ENCODE results near the gene COQ6. TPM values are rescaled to one million over a fixed set of nuclear protein-coding genes. Genes with fewer than 3 reads are reported as not detected.
A peak's percentile ranks its signal among the peaks of the same experiment; 100 is the strongest.

Gene COQ6
- total RNA-seq (2014; rRNA removed) (33.2 and 40.3 TPM in 2 replicates), Bru-seq, nascent RNA (percentile 70 among the genes with signal in this experiment), BruChase-seq, experiment 1, labeled RNA remaining after a 6-hour chase (percentile 74 among the genes with signal in this experiment), BruChase-seq, experiment 2, labeled RNA remaining after a 2-hour chase (percentile 78 among the genes with signal in this experiment)
- long read RNA-seq, transcript COQ6-201 (12 exons, 2,118 nt) = major isoform, 56 of 130 reads
- long read RNA-seq, partial matches to known transcripts = 50 of 130 reads
- long read RNA-seq, other reads (novel, unspliced or antisense) = 21 of 130 reads

- intact Hi-C loops (cut with micrococcal nuclease) = loop anchor here (1.0 to 5.0 kb wide), 2 partner anchors 68 to 132 kb away; partner anchors contain the start of genes ALDH6A1 and LIN52
- no peaks in the 10 kb centered on the region for H3K9me3 ChIP-seq (ENCODE audit: low read length)
- CTCF ChIA-PET = interaction anchor here (0.7 kb wide), 1 partner anchor 14 kb away, joined by 3 read pairs; no protein-coding TSS in a partner anchor
These were observed at the start of gene COQ6, which contains the start of gene FAM161B for GRCh38 chr14:73949752-73950734. Gene COQ6 (plus strand): TSS chr14:73950302. CDS start chr14:73950333, 31 bp downstream. Gene FAM161B (minus strand): TSS chr14:73950094. CDS start chr14:73950026, 68 bp downstream.

DNA sequence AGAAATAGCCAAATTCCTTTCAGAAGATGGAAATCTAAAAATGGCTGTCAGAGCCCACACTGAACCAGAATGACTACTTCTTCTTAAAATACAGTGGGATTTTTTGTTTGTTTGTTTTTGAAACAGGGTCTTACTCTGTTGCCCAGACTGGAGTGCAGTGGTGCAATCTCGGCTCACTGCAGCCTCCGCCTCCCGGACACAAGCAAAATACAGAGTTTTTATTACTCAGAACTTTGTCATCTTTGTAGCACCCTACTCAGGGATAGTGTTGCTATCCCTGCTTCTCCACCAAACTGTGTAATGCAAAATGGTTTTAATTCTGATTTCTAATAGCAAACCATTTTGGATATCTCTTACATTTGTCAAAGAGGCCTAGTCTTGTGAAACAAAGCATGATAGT is 47.1 kb upstream of the COQ6 start:
- ChIA-PET POLR2A (ENCODE audit: unreplicated experiment) (no interaction called here), CTCF (no interaction called here)
- Histone ChIP-seq H3K9me3 (ENCODE audit: low read length) (no peaks in the 10 kb centered on the region), H2AFZ (ENCODE audit: low read length) (no peak overlapping the region), H3F3A (ENCODE audit: low read length, unreplicated experiment) (no peaks in the 10 kb centered on the region), H3K27me3 (ENCODE audit: low read length) (no peaks in the 10 kb centered on the region), H3K36me3 (ENCODE audit: low read depth, low read length) (peaks cover 46% of the 10 kb centered on the region), H3K4me2 (ENCODE audit: low read length) (no peak overlapping the region), H3K9ac (ENCODE audit: low read length) (no peak overlapping the region), H4K20me1 (ENCODE audit: low read length) (no peaks in the 10 kb centered on the region), H3K9me2 (replicated peaks; ENCODE audit: low read length) (no peaks in the 10 kb centered on the region), H3K4me1 (ENCODE audit: insufficient read depth, low read length) (no peaks in the 10 kb centered on the region), H3K27ac (ENCODE audit: low read length) (no peak overlapping the region), H3K4me3 (ENCODE audit: low read length) (no peak overlapping the region), H3K79me2 (ENCODE audit: low read length) (no peaks in the 10 kb centered on the region)
- BruUV-seq (replicated peaks) = no TSS peak
- DNase-seq (no peak), ATAC-seq (no peak)
- intact Hi-C loops (cut with micrococcal nuclease) = no loop called here
- no peak for TF ChIP-seq EZH2 (IDR thresholded peaks at IDR 0.05; ENCODE audit: low read length, unreplicated experiment)
- TF ChIP-seq CTCF (conservative IDR thresholded peaks at IDR 0.05; ENCODE audit: low read depth, low read length) = no peak
- TF ChIP-seq EZH2phosphoT487 (IDR thresholded peaks at IDR 0.05; ENCODE audit: borderline replicate concordance, low read length) = no peak

More at GRCh38 chr14:73949752-73950734, at the start of gene COQ6, which contains the start of gene FAM161B:
- Histone ChIP-seq H2AFZ (ENCODE audit: low read length) (peak within 1 kb of the TSS; percentile 88), H3K9me2 (replicated peaks; ENCODE audit: low read length) (no peaks in the 10 kb centered on the region), H3F3A (ENCODE audit: low read length, unreplicated experiment) (no peaks in the 10 kb centered on the region), H3K27ac (ENCODE audit: low read length) (peak within 1 kb of the TSS; percentile 70), H3K9ac (ENCODE audit: low read length) (peak within 1 kb of the TSS; percentile 85), H3K4me3 (ENCODE audit: low read length) (peak within 1 kb of the TSS; percentile 91), H3K36me3 (ENCODE audit: low read depth, low read length) (peaks cover 11% of the 10 kb centered on the region), H3K27me3 (ENCODE audit: low read length) (no peaks in the 10 kb centered on the region), H3K4me2 (ENCODE audit: low read length) (peak within 1 kb of the TSS; percentile 88), H4K20me1 (ENCODE audit: low read length) (no peaks in the 10 kb centered on the region), H3K4me1 (ENCODE audit: insufficient read depth, low read length) (no peaks in the 10 kb centered on the region), H3K79me2 (ENCODE audit: low read length) (peaks cover 19% of the 10 kb centered on the region)
- TSS peak; percentile 73 for BruUV-seq (replicated peaks)
- POLR2A ChIA-PET (ENCODE audit: unreplicated experiment) = interaction anchor here (0.6 to 0.7 kb wide), 7 partner anchors 11 to 288 kb away, joined by 3 to 13 read pairs (median 4); no protein-coding TSS in a partner anchor
- ATAC-seq (peak; percentile 97), DNase-seq (peak; percentile 99)
- TF ChIP-seq EZH2phosphoT487 (IDR thresholded peaks at IDR 0.05; ENCODE audit: borderline replicate concordance, low read length) (no peak), EZH2 (IDR thresholded peaks at IDR 0.05; ENCODE audit: low read length, unreplicated experiment) (no peak), CTCF (conservative IDR thresholded peaks at IDR 0.05; ENCODE audit: low read depth, low read length) (no peak)
